GM10847 (cell line): ENCODE measurements around the gene CLMN.

Source experiments
- POLR2A ChIP-seq: IDR thresholded peaks from 2 replicates; pipeline ENCODE4 v1.6.1; 2011; ENCODE audit not compliant: insufficient read length; ENCODE audit errors: extremely low read depth

CLMN gene

DNA sequence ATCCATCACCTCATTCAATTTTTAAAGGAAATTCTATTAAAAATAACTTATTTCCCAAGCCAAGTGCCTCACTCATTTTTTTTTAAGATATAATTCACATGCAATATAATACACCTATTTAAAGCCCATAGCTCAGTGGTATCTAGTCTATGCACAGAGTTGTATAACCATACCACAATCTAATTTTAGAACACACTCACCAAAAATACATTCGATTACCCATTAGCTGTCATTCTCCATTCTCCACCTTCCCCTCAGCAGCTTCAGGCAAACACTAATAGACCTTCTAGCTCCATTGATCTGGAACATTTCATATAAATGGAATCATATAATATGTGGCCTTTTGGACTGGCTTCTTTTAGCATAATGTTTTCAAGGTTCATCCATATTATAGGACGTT, 49.5 kb downstream of the CLMN start:
- TF ChIP-seq POLR2A = no peak

DNA sequence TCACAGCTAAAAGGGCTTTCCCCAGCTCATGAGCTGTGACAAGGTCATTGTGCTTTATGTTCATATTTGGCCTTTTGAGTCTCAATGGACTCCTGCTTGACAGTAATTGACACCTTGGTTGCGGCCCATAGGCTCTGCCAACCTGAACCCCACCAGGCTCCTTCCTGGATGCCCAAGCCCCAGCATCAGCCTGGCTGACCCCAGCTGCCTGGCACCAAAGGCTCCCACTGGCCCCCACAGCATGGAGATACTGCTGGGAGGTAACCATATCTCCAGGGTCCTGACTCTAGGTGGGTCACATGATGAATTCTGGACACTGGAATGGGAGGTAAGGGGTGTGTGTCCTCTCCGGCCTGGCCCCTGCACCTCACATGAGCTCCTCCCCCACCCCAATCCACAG, 50.2 kb downstream of the CLMN start:
- TF ChIP-seq POLR2A = no peak

- no peak for TF ChIP-seq POLR2A
Observed at GRCh38 chr14:95268350-95268749, 51.4 kb downstream of the CLMN start.

- TF ChIP-seq POLR2A = no peak
Observed at GRCh38 chr14:95267306-95267705, 52.4 kb downstream of the CLMN start.

GRCh38 chr14:95265106-95266094, 54.3 kb downstream of the CLMN start:
- no peak for TF ChIP-seq POLR2A

DNA sequence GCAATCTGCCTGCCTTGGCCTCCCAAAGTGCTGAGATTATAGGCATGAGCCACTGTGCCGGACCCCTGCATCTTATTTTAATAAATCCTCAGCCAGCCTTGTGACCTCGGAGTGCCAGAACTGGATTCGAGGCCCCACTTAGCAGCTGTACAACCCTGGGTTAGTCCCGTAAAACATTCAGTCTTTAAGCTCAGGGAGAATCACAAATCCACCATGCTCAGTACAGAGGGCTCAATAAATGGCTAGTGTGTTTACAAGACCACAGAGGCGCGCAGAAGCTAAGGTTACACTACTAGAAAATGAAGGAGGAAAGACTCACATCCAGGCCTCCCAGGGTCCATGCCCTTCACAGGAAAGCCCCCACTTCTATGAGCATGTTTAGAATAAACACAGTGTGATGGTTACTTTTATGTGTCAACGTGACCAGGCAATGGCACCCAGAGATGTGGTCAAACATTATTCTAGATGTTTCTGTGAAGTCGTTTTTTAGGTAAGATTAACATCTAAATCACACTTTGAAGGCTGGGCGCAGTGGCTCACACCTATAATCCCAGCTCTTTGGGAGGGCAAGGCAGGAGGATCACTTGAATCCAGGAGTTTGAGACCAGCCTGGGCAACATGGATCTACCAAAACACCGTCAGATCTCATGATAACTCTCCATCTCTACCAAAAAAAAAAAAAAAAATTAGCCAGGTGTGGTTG, 55.3 kb downstream of the CLMN start:
- TF ChIP-seq POLR2A = no peak

GRCh38 chr14:95263527-95264231, 56.0 kb downstream of the CLMN start:
- TF ChIP-seq POLR2A = no peak

- no peak for TF ChIP-seq POLR2A
Observed at GRCh38 chr14:95262511-95262891, 57.2 kb downstream of the CLMN start.

- no peak for TF ChIP-seq POLR2A
Observed at GRCh38 chr14:95261616-95262510, 57.8 kb downstream of the CLMN start.

GRCh38 chr14:95260537-95261361, 59.0 kb downstream of the CLMN start:
- TF ChIP-seq POLR2A = no peak

GRCh38 chr14:95258754-95259593, 60.7 kb downstream of the CLMN start:
- TF ChIP-seq POLR2A = no peak

GRCh38 chr14:95258156-95258555, 61.6 kb downstream of the CLMN start:
- no peak for TF ChIP-seq POLR2A

DNA sequence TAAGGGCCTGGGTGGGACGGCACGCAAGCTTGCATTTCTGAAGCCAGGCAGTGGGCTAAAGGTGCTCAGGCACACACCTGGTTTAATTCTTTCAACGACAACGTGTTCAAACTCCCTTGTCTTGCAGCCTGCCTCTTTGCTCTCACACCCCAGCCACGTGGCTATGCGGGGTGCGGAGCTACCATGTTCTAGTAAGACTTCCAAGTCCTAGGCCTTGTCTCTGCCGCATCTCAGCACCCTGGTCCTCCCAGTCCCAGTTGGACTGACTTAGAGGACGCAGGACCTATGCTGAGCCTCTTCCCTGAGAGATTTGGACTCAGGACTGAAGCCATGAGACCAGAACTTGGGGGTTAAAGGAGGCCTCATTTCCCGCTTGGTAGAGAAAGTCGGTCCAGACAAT, 62.2 kb downstream of the CLMN start:
- TF ChIP-seq POLR2A = no peak

- TF ChIP-seq POLR2A = no peak
Observed at GRCh38 chr14:95256776-95257060, 63.0 kb downstream of the CLMN start.
